PFSK-1 (cell line): ENCODE measurements around the gene XXYLT1.

Experiments used
- FOXP2 ChIP-seq: optimal IDR thresholded peaks from 2 replicates; pipeline ENCODE3; 2011; ENCODE audit warnings: borderline replicate concordance, control low read depth, inconsistent platforms; ENCODE audit not compliant: insufficient read depth; ENCODE audit errors: extremely low read length, extremely low read depth
- POLR2AphosphoS5 ChIP-seq: IDR thresholded peaks from 2 replicates; pipeline ENCODE4 v1.6.1; 2012; ENCODE audit warnings: low read depth, mild to moderate bottlenecking, control low read depth, low read length, moderate library complexity
- REST ChIP-seq, 2 experiments: IDR thresholded peaks; 2 replicates each; pipeline versions ENCODE4 v1.6.1 to v1.8.0; 2011 to 2012; ENCODE audit warnings: low read depth in 2 of 2, low read length in 2 of 2, control low read depth in 1 of 2, inconsistent platforms in 1 of 2, mild to moderate bottlenecking in 1 of 2, moderate library complexity in 1 of 2; ENCODE audit not compliant: insufficient read depth in 1 of 2
- SIN3A ChIP-seq: IDR thresholded peaks from 2 replicates; pipeline ENCODE4 v1.6.1; 2012; ENCODE audit warnings: mild to moderate bottlenecking, low read length, moderate library complexity, borderline replicate concordance; ENCODE audit not compliant: insufficient read depth
- TAF1 ChIP-seq: IDR thresholded peaks from 2 replicates; pipeline ENCODE4 v1.6.1; 2012; ENCODE audit warnings: low read length, control low read depth, borderline replicate concordance; ENCODE audit not compliant: insufficient read depth

The XXYLT1 gene

GRCh38 chr3:195082811-195083210 lies 188.1 kb downstream of the XXYLT1 start:
- TF ChIP-seq FOXP2 (no peak), POLR2AphosphoS5 (no peak), REST (IDR thresholded peaks at IDR 0.05; ENCODE audit: insufficient read depth in 1 of 2, low read depth in 2 of 2, low read length in 2 of 2) (no peak), SIN3A (no peak), TAF1 (no peak)

- TF ChIP-seq POLR2AphosphoS5 (no peak), SIN3A (no peak), REST (IDR thresholded peaks at IDR 0.05; ENCODE audit: insufficient read depth in 1 of 2, low read depth in 2 of 2, low read length in 2 of 2) (no peak), FOXP2 (no peak), TAF1 (no peak)
Observed at GRCh38 chr3:195081242-195081963, 189.6 kb downstream of the XXYLT1 start.

- no peak for TF ChIP-seq TAF1
- no peak for TF ChIP-seq FOXP2
- no peak for TF ChIP-seq REST (IDR thresholded peaks at IDR 0.05; ENCODE audit: insufficient read depth in 1 of 2, low read depth in 2 of 2, low read length in 2 of 2)
- no peak for TF ChIP-seq SIN3A
- TF ChIP-seq POLR2AphosphoS5: no peak
Observed at GRCh38 chr3:195080571-195081151, 190.3 kb downstream of the XXYLT1 start.

- TF ChIP-seq TAF1: no peak
- TF ChIP-seq REST (IDR thresholded peaks at IDR 0.05; ENCODE audit: insufficient read depth in 1 of 2, low read depth in 2 of 2, low read length in 2 of 2): no peak
- no peak for TF ChIP-seq FOXP2
- TF ChIP-seq POLR2AphosphoS5: no peak
- no peak for TF ChIP-seq SIN3A
Observed at GRCh38 chr3:195080125-195080524, 190.8 kb downstream of the XXYLT1 start.
